Right hindlimb (tissue), 1 donor: ENCODE results near the gene PUSL1.

Experiments used
- DNase-seq: peaks from one replicate; pipeline ENCODE4 v3.0.0-alpha.2; 2018

PUSL1 gene

DNA sequence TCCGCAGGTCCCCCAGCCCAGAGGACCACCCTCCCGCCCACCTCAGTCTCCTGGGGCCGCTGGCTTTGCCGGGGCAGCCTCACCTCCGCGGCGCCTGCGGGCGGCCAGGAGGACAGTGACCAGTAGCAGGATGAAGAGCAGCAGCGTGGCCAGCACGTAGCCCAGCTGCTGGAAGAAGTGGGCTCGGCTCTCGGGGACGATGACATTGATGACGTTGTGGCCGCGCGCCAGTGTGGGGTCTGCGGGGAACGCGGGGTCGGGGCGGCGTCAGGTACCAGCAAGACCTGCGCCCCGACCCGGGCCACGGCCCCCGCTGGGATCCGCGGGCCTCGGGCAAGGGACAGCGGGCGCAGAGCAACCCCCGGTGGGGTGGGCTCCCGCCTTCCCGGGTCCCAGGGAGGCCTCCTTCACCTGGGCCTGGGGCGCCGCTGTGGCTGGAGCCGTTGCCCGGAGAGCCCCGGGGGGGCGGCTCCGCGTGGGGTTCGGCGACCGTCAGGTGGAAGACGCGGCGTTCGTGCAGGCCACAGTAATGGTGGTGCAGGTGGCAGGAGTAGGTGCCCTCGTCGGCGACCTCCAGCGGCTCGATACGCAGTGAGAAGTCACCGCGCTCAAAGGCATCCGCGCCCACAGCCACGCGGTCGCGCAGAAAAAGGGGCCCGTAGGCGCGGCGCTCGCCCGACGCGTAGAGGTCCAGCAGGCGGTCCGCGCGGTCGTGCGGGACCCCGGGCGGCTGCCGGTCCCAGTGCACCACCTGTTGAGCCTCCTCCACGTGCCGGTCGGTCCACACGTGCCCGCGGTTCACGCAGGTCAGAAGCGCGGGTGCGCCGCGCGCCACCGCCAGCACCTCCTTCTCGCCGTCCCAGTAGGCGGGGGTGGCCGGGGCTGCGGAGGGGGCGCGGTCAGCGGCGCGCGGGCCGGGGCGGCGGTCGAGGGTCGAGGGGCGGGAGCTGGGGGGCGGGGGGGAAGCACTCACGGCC, 46.2 kb downstream of the PUSL1 start:
- DNase-seq = no peak

DNA sequence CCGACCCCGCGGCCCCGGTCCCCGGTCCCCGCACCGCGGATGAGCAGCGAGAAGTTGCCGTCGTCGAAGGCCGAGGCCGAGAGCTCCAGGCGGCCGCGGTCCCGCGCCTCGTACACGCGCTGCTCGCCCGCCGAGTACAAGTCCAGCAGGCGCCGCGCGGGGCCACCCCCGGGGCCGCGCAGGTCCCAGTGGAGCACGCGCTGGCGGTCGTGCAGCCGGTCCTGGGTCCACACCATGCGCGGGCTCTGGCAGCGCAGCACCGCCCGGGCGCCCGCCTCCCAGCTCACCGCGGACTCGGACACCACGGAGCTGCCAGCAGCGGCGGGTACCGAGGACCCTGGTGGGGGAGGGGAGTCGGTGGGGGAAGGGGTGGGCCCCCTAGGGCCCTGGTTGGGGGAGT, 47.0 kb downstream of the PUSL1 start:
- DNase-seq = peak; percentile 57

GRCh38 chr1:1356166-1356795, 47.9 kb downstream of the PUSL1 start:
- peak; percentile 42 for DNase-seq

DNA sequence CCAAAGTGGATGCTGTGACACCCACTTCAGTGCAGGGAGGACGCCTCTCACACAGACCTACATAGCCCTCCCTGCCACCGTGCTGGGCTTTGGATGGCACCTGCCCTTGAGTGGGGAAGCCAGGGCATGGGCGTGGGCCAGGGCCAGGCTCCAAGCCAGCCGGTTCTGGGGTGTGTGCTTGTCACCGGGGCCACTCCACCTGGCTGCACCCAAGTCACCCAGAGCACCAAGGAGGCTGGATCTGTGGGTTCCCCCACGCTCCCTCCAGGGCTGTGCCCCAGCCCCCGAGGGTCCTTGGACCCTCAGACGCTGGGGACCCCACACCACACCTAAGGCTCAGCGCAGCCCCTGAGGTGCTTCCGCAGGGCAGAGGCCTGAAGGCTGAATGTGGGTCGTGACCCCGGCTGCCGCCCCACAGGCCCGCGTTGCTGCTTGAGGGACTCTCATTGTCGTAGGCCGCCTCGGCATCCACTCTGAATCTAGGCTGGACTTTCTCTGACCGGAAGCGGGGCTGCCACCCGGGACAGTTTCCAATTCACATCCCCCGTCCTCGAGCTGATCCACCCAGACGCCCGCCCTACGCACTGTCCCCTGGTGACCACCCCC, 48.5 kb downstream of the PUSL1 start:
- peak; percentile 37 for DNase-seq

DNA sequence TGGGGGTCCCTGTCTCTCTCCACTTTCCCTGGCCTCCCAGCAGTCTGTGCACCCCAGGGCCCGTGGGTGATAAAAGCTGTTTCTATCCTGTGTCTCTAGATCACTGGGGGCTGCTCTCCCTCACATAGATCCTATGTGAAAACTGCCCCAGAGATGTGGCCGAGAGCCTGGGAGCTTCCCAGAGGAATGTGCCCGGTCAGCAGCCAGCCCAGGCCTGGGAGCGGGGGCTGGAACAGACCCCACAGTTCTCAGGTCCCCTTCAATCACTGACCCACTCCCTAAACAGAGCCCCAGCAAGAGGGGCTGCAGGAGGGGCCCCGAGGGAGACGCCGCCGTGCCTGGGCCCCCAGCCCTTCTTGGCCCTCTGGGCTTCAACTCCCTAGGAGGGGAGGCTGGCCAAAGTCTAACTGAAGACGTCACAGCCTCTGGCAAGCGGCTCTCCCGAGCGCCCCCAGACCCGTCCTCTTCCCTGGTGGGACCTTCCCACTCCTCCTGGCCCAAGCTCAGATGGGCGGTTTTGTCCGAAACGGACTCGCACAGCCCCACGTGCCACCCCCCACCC, 49.6 kb downstream of the PUSL1 start:
- DNase-seq = no peak

GRCh38 chr1:1358433-1359271, 50.3 kb downstream of the PUSL1 start, which contains the start of gene MXRA8:
Gene MXRA8, minus strand, starts transcription at chr1:1358555. Its CDS starts 51 bp downstream, at chr1:1358504.
- peak; percentile 95 for DNase-seq

GRCh38 chr1:1359308-1359663, 50.9 kb downstream of the PUSL1 start:
- peak; percentile 81 for DNase-seq

- peak; percentile 89 for DNase-seq
Observed at GRCh38 chr1:1359664-1360468, 51.5 kb downstream of the PUSL1 start.

- DNase-seq = peak; percentile 80
Observed at GRCh38 chr1:1360506-1361169, 52.2 kb downstream of the PUSL1 start.
